Measurements from ENCODE around the gene AMBRA1. TPM values are rescaled to one million over a fixed set of nuclear protein-coding genes. Genes with fewer than 3 reads are reported as not detected.

AMBRA1 gene
- total and polyA plus RNA-seq, 8 donors: 6.8 to 18.7 (median 11.1) TPM

GRCh38 chr11:46351606-46352005 lies 242.2 kb downstream of the AMBRA1 start:
- Histone ChIP-seq H3K4me1 (peaks cover 0 to 43% (median 26%) of the 10 kb centered on the region in 3 donors), H3K9me3 (no peaks in the 10 kb centered on the region), H3K36me3 (no peaks in the 10 kb centered on the region), H3K27ac (peak overlapping the region; percentile 1 to 77 (median 42)), H3K4me3 (peak overlapping the region in 1 of 4 donors; percentile 35), H3K27me3 (no peaks in the 10 kb centered on the region)
- 16 to 30% methylated on average over 5 of the region's 5 CpGs for WGBS, 2 donors
- ATAC-seq (peak; percentile 17 to 41 (median 29)), FAIRE-seq (no peak), DNase-seq (peak in 3 of 6 donors; percentile 54 to 63 (median 56))
- no peak for TF ChIP-seq CTCF (IDR thresholded peaks at IDR 0.05)
- intact Hi-C loops (cut with DNase I): no loop called here

- TF ChIP-seq CTCF (IDR thresholded peaks at IDR 0.05): no peak
- peak overlapping the region; percentile 1 to 77 (median 42) for H3K27ac ChIP-seq
- DNase-seq (no peak), FAIRE-seq (no peak), ATAC-seq (no peak)
- no peak overlapping the region for H3K4me3 ChIP-seq
- no peaks in the 10 kb centered on the region for H3K9me3 ChIP-seq
- intact Hi-C loops (cut with DNase I): no loop called here
- 36 to 43% methylated on average over 8 of the region's 8 CpGs for WGBS, 2 donors
- H3K4me1 ChIP-seq: peaks cover 0 to 42% (median 26%) of the 10 kb centered on the region in 3 donors
- H3K27me3 ChIP-seq: no peaks in the 10 kb centered on the region
- no peaks in the 10 kb centered on the region for H3K36me3 ChIP-seq
Observed at GRCh38 chr11:46351148-46351547, 242.7 kb downstream of the AMBRA1 start.

GRCh38 chr11:46350695-46351094 lies 243.1 kb downstream of the AMBRA1 start:
- H3K36me3 ChIP-seq: no peaks in the 10 kb centered on the region
- FAIRE-seq (no peak), DNase-seq (no peak), ATAC-seq (no peak)
- H3K27ac ChIP-seq: peak overlapping the region; percentile 1 to 77 (median 42)
- H3K9me3 ChIP-seq: no peaks in the 10 kb centered on the region
- 43 to 44% methylated on average over 3 of the region's 3 CpGs for WGBS, 2 donors
- intact Hi-C loops (cut with DNase I): no loop called here
- peaks cover 0 to 42% (median 26%) of the 10 kb centered on the region in 3 donors for H3K4me1 ChIP-seq
- TF ChIP-seq CTCF (IDR thresholded peaks at IDR 0.05): no peak
- no peak overlapping the region for H3K4me3 ChIP-seq
- no peaks in the 10 kb centered on the region for H3K27me3 ChIP-seq

- no peaks in the 10 kb centered on the region for H3K36me3 ChIP-seq
- TF ChIP-seq CTCF (IDR thresholded peaks at IDR 0.05): no peak
- no peak for FAIRE-seq
- whole genome bisulfite sequencing, 2 donors: 27 to 33% methylated on average over 18 of the region's 18 CpGs
- no peaks in the 10 kb centered on the region for H3K9me3 ChIP-seq
- peak overlapping the region; percentile 46 to 63 (median 52) for H3K27ac ChIP-seq
- peak in 2 of 4 donors; percentile 1 to 9 for ATAC-seq
- peak overlapping the region in 3 of 4 donors; percentile 76 to 89 (median 81) for H3K4me3 ChIP-seq
- intact Hi-C loops (cut with DNase I): no loop called here
- H3K4me1 ChIP-seq: peaks cover 0 to 42% (median 26%) of the 10 kb centered on the region in 3 donors
- peak in 3 of 6 donors; percentile 40 to 60 (median 44) for DNase-seq
- H3K27me3 ChIP-seq: no peaks in the 10 kb centered on the region
Observed at GRCh38 chr11:46348566-46349401, 245.0 kb downstream of the AMBRA1 start.

Measured in pancreas (tissue), 10 donors.